ENCODE measurements around the gene AMBRA1.

DNA sequence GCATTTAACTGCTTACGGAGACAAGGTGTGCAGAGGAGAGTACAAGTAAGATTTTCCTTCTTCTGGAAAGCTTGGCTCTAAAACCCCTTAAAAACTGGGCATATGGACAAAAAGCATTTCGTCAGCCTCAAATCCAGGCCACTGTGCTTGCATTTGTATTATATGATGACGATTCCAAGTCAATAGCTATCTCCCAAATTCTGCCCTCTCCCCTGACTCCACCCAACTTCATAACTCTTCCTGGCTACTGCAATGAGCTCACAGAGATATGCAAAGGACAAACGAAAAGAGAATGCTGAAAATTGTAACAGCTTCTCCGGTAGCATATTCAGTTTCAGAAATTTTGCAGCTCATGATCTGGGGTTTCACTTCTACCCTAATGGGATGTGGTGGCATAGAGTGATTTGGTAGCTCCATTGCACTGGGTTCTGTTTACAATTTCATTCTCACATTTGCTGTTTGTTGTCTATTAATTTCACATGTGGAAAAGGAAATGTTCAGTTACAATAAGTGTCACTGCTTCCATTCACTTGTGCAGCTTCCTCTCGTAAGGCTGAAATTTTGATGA is 156.6 kb downstream of the AMBRA1 start:
- no peak for TF ChIP-seq TAF1 (IDR thresholded peaks at IDR 0.05; ENCODE audit: low read depth)
- TF ChIP-seq, protein P1, sequence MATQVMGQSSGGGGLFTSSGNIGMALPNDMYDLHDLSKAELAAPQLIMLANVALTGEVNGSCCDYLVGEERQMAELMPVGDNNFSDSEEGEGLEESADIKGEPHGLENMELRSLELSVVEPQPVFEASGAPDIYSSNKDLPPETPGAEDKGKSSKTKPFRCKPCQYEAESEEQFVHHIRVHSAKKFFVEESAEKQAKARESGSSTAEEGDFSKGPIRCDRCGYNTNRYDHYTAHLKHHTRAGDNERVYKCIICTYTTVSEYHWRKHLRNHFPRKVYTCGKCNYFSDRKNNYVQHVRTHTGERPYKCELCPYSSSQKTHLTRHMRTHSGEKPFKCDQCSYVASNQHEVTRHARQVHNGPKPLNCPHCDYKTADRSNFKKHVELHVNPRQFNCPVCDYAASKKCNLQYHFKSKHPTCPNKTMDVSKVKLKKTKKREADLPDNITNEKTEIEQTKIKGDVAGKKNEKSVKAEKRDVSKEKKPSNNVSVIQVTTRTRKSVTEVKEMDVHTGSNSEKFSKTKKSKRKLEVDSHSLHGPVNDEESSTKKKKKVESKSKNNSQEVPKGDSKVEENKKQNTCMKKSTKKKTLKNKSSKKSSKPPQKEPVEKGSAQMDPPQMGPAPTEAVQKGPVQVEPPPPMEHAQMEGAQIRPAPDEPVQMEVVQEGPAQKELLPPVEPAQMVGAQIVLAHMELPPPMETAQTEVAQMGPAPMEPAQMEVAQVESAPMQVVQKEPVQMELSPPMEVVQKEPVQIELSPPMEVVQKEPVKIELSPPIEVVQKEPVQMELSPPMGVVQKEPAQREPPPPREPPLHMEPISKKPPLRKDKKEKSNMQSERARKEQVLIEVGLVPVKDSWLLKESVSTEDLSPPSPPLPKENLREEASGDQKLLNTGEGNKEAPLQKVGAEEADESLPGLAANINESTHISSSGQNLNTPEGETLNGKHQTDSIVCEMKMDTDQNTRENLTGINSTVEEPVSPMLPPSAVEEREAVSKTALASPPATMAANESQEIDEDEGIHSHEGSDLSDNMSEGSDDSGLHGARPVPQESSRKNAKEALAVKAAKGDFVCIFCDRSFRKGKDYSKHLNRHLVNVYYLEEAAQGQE (IDR thresholded peaks at IDR 0.05; ENCODE audit: low read depth): no peak
- TF ChIP-seq, protein P2, sequence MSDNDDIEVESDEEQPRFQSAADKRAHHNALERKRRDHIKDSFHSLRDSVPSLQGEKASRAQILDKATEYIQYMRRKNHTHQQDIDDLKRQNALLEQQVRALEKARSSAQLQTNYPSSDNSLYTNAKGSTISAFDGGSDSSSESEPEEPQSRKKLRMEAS (IDR thresholded peaks at IDR 0.05): no peak
- TF ChIP-seq EP300 (IDR thresholded peaks at IDR 0.05; ENCODE audit: borderline replicate concordance): no peak
- no peak for TF ChIP-seq NFIC (IDR thresholded peaks at IDR 0.05)
- no peak for TF ChIP-seq TEAD4 (IDR thresholded peaks at IDR 0.05)
- TF ChIP-seq CREB1 (IDR thresholded peaks at IDR 0.05; ENCODE audit: low read depth): no peak
- TF ChIP-seq RAD21 (IDR thresholded peaks at IDR 0.05; ENCODE audit: low read depth): no peak
- TF ChIP-seq YY1 (IDR thresholded peaks at IDR 0.05; ENCODE audit: low read depth): no peak
- no peak for TF ChIP-seq EGR1 (IDR thresholded peaks at IDR 0.05)
- TF ChIP-seq, protein P3, sequence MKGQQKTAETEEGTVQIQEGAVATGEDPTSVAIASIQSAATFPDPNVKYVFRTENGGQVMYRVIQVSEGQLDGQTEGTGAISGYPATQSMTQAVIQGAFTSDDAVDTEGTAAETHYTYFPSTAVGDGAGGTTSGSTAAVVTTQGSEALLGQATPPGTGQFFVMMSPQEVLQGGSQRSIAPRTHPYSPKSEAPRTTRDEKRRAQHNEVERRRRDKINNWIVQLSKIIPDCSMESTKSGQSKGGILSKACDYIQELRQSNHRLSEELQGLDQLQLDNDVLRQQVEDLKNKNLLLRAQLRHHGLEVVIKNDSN (IDR thresholded peaks at IDR 0.05): no peak
- no peak for TF ChIP-seq TCF12 (IDR thresholded peaks at IDR 0.05; ENCODE audit: low read depth)

Data from Ishikawa (cell line).